NCI-H1105 (cell line): ENCODE measurements around the gene LY6G5C.

Experiments used
- DNase-seq: peaks from one replicate; lab custom pipeline; 2025; lab: John Stamatoyannopoulos, UW

The LY6G5C gene

GRCh38 chr6:31662124-31662723 lies 18.6 kb downstream of the LY6G5C start:
- no peak for DNase-seq

GRCh38 chr6:31661262-31662123 lies 19.4 kb downstream of the LY6G5C start:
- DNase-seq, result no peak

GRCh38 chr6:31660381-31661261 lies 20.2 kb downstream of the LY6G5C start, which contains the start of gene C6orf47:
TSS of gene C6orf47 (minus strand) at chr6:31660778. CDS start at chr6:31659947, 831 bp downstream.
- DNase-seq, result peak; percentile 83

- no peak for DNase-seq
Observed at GRCh38 chr6:31659649-31660380, 21.1 kb downstream of the LY6G5C start.

- no peak for DNase-seq
Observed at GRCh38 chr6:31658983-31659648, 21.8 kb downstream of the LY6G5C start.

GRCh38 chr6:31658158-31658688 lies 22.6 kb downstream of the LY6G5C start:
- DNase-seq, result no peak

GRCh38 chr6:31657406-31658157 lies 23.3 kb downstream of the LY6G5C start:
- DNase-seq, result no peak

- no peak for DNase-seq
Observed at GRCh38 chr6:31655349-31656237, 25.3 kb downstream of the LY6G5C start, which contains the start of gene APOM. TSS of gene APOM (plus strand) at chr6:31655894. CDS start at chr6:31655967, 73 bp downstream.

GRCh38 chr6:31654574-31655348 lies 26.1 kb downstream of the LY6G5C start:
- DNase-seq, result no peak

GRCh38 chr6:31652925-31653724 lies 27.7 kb downstream of the LY6G5C start:
- peak; percentile 94 for DNase-seq

GRCh38 chr6:31651602-31652191 lies 29.2 kb downstream of the LY6G5C start:
- peak; percentile 58 for DNase-seq

- DNase-seq, result no peak
Observed at GRCh38 chr6:31645325-31645724, 35.5 kb downstream of the LY6G5C start.

GRCh38 chr6:31643818-31644454 lies 36.9 kb downstream of the LY6G5C start:
- no peak for DNase-seq

- no peak for DNase-seq
Observed at GRCh38 chr6:31642798-31643570, 37.9 kb downstream of the LY6G5C start.

GRCh38 chr6:31641370-31641769 lies 39.5 kb downstream of the LY6G5C start:
- DNase-seq, result no peak

- DNase-seq, result no peak
Observed at GRCh38 chr6:31640612-31641011, 40.3 kb downstream of the LY6G5C start.
